Measurements from ENCODE around the gene TRNP1.
"Not testable (repeated sequence)": the region's sequence is repeated elsewhere in the genome, so short reads cannot be mapped to it uniquely, and the experiment has no call there.

The TRNP1 gene

DNA sequence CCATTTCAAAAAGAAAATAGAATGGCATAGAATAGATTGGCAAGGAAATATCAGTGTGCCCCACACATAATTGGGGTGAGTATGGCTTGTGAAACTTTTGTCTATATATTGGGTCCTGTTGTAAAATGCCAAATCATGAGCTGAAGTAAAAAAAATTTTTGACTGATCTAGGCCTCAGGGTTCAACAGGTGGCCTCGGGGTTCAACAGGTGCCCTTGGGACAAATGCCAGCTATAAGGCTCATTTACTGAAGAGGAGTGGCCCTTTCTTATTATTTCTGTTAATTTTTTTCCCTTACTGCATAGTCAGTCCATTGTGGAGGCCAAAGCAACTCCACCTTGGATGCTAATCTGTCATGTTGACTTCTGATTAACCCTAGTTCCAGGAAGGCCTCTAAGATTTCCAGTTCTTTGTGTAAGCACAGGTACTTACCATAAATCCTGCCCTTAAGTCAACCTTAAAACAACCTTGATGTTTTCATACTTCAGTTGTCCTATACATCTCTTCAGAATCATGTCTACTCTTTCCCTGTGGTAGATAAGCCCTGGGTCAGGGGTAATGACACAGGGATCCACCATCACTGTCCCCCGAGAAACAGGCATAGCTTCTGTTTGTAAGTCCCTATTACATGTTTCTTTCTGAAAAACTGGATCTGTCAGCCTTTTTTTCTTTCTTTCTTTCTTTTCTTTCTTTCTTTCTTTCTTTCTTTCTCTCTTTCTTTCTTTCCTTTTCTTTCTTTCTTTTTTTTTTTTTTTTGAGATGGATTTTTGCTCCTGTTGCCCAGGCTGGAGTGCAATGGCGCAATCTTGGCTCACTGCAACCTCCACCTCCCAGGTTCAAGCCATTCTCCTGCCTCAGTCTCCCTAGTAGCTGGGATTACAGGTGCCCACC, 16.6 kb upstream of the TRNP1 start:
- DNase-seq, result no peak

DNA sequence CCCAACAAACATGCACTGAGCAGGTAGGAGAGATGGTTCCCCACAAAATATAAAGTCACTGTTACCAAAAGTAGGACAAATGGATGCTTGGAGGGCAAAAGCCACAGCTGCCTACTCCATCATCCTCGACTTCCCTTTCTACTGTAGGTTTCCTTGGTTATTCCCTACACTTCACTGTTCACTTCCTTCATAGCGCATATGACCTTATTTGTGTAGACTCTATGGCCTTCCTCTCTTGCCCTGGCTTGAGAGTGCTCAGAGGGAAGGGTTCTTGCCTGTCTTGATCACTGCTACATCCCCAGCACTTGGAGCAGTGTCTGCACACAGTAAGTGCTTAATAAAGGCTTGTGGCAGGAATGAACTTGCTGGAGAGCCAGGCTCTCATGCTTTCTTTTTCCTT, 14.6 kb upstream of the TRNP1 start:
- no peak for DNase-seq

DNA sequence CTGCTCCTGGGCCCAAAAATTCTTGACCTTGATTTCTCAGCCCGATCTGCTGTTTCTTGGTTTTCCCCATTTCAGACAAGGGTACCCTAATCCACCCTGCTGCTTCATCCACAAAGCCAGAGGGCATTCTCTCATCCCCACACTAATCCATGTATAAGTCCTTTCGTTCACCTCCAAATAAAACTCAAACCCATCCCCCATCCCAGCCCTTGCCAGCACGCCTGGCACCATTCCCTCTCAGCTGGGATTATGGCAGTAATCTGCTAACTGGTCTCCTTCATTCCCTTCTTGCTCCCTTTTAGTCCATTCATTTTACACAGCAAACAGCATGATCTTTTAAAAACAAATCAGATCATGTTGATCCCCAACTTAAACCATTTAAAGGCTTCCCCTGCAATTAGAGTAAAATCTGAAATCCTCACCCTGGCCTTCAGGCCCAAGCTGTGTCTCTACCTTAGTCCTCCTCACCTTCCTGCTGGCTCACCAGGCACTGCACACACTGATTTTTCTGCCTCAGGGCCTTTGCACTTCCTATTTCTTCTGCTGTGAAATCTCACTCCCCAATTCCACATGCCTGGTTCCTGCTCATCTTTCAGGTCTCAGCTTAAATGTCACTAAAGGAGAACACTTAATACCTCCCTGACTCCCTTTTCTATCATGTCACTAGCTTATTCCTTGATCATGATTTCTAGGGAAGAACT, 12.2 kb upstream of the TRNP1 start:
- DNase-seq, result no peak

DNA sequence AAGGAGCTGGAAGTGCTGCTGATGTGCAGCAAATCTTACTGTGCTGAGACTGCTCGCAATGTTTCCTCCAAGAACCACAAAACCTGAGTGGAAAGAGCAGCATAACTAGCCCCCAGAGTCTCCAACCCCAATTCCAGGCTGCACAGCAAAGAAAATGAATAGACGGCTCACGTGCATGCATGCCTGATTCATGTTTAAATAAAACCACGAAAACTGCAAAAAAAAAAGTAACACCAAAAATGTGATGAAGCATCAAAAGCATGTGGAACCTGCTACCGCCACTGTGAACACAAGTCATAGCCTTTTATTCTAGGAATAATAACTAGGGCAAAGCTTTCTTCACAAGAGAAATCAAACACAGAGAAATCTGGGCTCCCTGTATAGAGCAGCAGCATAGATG, 9.6 kb upstream of the TRNP1 start:
- no peak for DNase-seq

DNA sequence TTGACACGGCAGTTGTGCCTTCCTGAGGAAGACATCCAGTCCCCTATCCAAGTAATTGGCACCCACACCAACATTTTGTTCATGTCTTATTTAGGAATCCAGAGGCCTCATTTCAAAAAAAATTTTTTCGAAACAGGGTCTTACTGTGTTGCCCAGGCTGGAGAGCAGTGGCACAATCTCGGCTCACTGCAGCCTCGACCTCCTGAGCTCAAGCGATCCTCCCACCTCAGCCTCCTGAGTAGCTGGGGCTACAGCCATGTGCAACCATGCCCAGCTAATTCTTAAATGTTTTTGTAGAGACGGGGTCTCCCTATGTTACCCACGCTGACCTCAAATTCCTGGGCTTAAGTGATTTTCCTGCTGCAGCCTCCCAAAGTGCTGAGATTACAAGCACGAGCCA, 9.2 kb upstream of the TRNP1 start:
- no peak for DNase-seq

DNA sequence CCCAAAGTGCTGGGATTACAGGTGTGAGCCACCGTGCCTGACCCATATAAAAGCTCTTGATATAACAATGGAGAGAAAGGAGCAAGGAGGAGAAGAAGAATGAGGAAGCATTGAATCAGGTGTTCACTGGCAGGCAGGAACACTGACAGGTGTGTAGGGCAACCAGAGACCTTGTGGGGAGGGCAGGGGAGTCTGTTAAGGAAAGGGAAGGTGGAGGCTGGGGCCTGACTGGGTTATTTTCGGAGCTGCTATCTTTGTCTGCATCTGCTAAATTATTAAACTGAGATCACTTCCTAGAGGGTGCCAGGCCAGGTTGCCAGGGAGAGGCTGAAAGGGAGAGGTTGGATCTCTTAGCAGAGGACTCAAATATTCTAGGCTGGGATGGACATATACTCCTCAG, 6.8 kb upstream of the TRNP1 start:
- DNase-seq, result peak; percentile 76

DNA sequence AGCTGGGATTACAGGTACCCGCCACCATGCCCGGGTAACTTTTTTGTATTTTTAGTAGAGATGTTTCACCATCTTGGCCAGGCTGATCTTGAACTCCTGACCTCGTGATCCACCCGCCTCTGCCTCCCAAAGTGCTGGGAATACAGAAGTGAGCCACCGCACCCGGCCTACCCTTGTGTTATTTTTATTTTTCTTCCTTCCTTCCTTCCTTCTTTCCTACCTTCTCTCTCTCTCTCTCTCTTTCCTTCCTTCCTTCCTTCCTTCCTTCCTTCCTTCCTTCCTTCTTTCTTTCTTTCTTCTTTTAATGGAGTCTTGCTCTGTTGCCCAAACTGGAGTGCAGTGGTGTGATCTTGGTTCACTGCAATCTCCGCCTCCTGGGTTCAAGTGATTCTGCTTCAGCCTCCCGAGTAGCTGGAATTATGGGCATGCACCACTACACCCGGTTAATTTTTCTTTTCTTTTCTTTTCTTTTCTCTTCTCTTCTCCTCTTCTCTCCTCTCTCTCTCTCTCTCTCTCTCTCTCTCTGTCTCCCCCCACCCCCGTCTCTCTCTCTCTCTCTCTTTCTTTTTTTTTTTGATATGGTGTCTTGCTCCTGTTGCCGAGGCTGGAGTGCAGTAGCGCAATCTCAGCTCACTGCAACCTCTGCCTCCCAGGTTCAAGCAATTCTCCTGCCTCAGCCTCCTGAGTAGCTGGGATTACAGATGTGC, 3.9 kb upstream of the TRNP1 start:
- not testable (repeated sequence) for DNase-seq

DNA sequence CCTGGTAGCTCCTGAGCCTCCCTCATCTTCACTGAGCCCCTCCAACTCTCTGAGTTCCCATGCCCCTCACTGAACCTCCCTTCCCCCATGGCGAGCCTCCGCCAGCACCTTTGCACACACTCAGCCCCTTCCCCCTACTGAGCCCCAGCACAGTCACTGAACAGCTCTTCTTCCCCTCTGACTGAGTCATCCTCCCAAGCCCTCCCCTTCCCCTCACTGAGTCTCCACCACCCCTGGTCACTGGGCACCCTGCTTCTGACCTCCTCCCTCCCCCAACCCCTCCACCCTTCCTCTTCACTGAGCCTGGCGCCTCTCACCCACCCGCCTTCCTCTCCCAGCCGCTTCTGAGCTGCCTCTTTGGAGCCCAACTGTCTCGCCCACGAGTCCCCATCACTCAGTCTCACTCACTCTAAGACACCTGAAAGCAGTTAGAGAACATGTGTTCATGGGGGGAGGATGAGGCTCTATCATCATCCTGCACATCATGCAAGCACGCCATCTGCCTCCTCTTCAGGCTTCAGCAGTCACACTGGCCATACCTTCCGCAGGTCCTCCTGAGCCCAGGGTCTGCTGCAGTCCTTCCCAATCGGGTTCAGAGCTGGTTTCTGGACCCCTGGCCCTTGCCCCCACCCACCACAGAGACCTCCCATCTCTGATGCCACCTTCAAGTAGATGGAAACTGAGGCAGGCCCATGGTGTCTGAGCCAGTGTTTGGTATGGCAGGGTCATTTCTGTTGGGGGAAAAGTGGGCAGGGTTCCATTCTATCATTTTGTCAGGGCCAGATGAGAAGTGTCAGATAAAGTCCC, 2.0 kb upstream of the TRNP1 start:
- DNase-seq, result peak; percentile 46

DNA sequence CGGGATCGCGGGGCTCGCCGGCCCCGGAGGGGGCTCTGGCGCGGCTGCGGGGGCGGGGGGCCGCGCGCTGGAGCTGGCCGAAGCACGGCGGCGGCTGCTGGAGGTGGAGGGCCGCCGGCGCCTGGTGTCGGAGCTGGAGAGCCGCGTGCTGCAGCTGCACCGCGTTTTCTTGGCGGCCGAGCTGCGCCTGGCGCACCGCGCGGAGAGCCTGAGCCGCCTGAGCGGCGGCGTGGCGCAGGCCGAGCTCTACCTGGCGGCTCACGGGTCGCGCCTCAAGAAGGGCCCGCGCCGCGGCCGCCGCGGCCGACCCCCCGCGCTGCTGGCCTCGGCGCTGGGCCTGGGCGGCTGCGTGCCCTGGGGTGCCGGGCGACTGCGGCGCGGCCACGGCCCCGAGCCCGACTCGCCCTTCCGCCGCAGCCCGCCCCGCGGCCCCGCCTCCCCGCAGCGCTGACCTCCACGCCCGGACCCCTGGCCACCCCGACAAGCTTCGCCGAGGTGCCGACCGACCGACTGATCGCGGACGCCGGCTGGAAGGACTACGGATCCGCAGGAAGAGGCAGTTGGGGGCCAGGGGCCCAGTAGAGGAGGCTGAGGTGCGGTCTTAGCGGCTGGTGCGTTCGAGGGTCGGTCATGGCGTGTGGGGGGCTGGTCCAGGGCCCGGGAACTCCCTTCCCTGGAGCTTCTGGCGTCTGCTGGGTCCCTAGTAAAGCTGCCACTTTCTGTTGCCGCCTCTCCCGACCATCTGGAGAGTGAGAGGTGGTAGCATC, 711 bp downstream of the TRNP1 start:
- peak; percentile 71 for DNase-seq

DNA sequence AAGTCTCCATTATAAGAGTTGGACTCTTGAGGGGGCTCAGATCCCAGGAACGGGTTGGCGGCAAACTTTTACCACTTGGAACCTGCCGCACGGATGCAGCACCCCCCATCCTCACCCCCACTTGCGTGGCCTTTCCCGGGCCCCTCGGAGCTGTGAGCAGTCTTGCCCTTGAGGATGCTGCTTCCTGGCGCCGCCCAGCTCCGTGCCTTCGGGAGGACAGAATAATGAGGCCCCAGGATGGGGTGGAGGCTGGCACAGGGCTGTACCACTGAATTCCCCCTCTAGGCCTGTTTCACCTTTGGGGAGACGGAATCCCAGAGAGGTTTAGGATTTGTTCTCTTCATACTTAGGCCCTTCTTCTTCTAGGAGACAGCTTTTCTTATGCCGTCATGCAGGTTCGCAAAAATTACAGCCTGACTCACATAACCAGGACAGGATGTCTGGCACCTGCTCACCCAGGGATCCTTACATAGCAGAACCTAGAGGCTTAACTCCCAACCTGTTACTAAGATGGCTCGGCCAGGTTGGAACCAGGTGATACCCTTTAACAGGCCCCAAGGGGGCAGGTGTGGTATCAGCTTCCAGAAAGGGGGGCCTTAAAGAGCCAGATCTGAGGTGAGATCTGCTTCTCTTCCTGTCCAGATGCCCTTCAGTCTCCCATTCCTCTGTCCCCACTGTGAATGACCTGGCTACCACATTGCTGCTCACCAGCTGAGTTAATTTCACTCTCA, 1.5 kb downstream of the TRNP1 start:
- no peak for DNase-seq

DNA sequence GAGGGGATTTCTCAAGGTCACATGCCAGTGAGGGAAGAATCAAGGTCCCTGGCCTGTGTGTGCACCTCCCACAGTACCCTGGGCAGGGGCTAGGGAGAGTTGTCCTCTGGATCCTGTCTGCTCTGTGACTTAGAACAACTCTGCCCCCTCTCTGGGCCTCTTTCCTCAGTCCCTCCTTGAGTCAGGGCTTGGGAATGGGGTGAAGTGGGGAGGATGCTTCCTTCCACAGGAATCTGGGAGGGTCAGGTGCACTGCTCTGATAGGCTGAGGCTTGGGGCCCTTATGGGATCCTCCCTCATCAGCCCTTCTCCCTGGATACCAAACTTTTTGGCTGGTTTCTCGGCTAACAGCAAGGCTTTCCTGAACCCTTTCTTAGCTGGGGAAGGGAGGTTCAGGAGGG, 2.5 kb downstream of the TRNP1 start:
- no peak for DNase-seq

DNA sequence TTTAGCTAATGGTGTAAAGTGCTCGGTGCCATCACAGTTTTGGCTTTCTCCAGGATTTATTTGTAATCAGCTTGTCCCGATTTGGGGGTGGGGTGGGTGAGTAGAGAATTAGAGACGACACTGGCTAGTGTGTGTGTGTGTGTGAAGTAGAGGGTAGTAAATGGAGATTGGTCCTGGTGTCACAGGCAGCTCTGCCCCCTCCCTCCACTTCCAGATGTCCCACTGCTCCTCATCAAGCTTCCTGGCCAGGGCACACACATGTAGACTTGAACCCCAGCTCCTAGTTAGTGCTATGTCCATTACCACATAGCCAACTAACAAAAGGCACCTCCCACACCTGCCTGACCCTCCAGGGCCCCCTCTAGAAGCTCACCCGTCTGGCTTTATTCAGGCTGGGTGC, 3.2 kb downstream of the TRNP1 start:
- DNase-seq, result no peak

DNA sequence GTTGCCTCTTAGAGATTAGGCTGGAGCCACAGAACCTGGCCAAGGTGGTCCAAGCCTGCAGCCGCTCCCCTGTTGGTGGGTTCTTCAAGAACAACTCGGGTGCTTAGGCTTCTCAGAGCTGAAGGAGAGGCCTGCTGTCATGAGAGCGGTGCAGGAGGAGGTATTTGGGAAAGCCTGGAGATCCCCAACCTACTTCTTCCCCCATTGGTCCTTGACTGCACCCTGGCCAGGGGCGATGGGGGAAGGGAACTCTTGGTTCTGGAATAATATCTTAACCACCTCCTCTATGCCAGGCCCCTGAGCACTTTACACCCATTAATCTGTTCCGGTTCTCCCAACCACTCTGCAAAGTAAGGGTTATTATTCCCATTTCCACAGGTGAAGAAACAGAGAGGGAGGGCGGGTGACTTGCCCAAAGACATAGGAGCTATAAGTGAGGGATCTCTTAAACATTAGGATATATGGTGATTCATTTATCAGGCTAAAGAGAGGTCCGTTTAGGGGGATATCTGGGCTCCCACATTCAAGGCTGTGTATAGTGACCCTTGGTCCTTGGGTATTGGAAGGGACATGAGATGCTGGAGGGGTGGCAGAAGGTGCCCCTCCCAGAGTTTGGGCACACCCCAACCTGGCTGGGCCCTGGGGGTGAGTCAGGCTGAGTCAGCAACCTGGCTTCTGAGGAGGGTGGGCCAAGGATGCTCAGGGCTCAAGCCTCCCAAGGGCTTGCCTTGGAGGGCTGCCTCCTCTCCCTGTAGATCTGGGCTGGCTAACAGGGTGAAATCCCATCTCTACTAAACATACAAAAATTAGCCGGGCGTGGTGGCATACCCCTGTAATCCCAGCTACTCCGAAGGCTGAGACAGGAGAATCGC, 5.2 kb downstream of the TRNP1 start:
- DNase-seq, result no peak

DNA sequence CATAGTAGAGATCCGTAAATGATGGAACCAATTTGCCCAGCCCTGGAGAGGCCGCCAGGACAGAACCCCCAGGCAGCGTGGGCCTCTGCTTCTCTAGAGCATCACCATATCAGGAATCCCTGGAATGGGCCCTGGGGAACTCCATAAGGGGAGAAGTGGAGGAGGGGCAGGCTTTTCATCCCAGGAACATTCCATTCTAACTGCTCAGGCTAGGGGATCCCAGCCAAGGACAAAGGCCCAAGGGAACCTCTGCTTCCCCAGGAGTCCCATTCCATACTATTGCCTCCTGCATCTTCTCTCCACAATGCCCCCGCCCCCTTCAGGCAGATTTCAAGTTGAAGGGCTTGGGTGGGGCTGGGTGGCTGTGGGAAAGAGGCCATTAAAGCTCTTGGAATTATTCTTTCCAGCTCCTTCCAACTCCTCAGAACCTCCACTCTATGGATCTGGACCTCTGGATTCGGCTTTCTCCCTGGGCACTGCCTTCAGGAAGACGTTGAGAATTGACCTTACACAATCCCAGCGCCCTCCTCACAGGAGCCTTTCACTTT, 6.0 kb downstream of the TRNP1 start:
- no peak for DNase-seq

DNA sequence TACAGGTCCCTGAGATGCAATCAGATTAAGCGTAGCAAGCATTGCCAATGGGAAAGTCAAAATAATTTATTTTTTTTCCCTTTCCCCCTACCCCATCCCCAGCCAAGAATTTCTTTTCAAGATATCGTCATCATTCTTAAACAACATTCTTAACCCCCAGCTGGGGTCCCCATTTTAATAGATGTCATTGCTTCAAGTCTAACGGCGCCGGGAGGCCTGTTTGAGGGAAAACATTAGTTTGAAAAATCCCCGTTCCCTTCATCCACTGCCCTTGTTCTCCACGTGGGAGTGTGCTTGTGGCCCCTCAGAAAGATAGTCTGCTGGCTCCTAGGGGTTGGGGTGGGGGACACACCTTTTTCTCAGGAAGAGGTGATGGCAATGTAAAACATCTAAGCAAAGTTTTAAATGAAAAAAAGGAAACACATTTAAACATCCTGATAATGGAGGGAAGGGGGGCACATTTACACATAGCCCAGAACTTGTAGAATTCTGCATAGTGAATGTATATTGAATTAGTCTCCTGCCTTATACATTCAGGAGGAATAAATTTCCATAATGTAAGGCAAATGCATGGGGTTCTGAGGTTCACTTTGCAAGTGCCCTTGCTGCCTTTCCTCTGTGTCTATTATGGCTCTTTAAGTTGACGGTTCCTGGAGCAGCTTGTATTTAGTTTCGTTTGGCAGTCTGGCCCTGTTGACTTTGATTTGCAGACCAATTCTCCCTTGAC, 6.8 kb downstream of the TRNP1 start:
- peak; percentile 32 for DNase-seq

DNA sequence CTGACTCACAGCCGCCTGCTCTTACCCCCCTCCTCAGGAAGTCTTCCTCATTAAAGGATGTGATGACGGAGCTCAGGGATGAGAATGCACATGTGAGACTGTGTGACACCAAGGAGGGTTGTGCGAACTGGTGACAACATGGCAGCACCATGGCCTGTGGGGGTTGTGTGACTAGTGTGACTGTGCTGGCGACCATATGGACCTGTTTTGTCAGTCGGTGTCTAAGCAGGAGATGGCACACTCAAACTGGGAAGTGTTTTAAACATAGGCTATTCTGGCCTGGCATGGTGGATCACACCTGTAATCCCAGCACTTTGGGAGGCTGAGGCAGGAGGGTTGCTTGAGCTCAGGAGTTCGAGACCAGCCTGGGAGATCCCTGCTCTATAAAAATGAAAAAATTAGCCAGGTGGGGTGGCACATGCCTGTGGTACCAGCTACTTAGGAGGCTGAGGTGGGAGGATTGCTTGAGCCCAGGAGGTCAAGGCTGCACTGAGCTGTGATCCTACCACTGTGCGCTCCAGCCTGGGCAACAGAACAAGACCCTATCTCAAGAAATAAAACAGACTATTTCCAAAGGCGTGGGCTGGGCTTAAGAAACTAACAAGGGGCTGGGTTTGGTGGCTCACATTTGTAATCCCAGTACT, 7.4 kb downstream of the TRNP1 start:
- DNase-seq, result no peak

DNA sequence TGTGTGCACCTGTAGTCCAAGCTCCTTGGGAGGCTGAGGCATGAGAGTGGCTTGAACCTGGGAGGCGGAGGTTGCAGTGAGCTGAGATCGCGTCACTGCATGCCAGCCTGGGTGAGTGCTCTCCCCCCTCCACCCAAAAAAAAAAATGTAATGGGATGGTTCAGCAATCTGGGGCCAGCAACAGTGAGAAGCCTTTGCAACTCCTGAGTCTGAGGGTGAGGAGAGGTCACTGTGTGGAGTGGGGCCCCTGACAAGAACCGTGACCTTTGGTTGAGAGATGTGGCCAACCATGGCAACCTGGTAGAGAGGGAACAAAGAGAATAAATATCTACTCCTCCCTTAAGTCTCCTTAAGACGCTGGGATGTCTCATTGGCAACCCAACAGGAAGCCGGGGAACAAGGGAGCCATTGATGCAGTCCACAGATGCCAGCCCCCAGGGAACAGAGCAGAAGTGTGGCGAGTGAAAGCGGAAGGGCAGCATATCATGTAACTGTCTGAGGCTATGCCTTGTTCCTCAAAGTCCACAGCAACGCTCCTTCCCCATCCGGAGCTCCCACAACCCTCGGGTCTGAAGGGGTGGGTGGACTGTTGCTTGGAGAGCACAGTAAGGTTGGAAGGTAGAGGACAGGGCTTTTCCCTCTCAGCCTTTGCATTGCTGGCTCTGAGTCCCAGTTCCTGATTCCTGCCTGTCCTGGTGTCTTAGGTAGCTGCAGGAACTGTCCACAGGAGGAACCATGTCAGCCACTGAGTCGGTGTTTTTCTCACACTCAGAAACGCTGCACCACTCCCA, 8.3 kb downstream of the TRNP1 start:
- DNase-seq, result peak; percentile 31

Data from RPMI8226 (cell line).